Fibroblast of skin of left quadriceps (primary cell): Measurements from ENCODE around the gene SLC16A6.
A peak's percentile ranks its signal among the peaks of the same experiment; 100 is the strongest.
"Not testable (repeated sequence)": the region's sequence is repeated elsewhere in the genome, so short reads cannot be mapped to it uniquely, and the experiment has no call there.

Experiments
- DNase-seq, 2 experiments: peaks; one replicate each; pipeline ENCODE4 v3.0.0-alpha.2; 2013; ENCODE audit warnings: low read depth in 2 of 2

The SLC16A6 gene

GRCh38 chr17:68314916-68315535 lies 24.1 kb upstream of the SLC16A6 start:
- no peak for DNase-seq

- no peak for DNase-seq
These were observed 19.2 kb upstream of the SLC16A6 start for GRCh38 chr17:68310152-68310551.

- not testable (repeated sequence) for DNase-seq
These were observed 18.2 kb upstream of the SLC16A6 start for GRCh38 chr17:68309066-68309670.

- not testable (repeated sequence) for DNase-seq
These were observed 17.6 kb upstream of the SLC16A6 start for GRCh38 chr17:68308486-68308885.

GRCh38 chr17:68307443-68307842 lies 16.5 kb upstream of the SLC16A6 start:
- no peak for DNase-seq

GRCh38 chr17:68306819-68307218 lies 15.9 kb upstream of the SLC16A6 start:
- DNase-seq, result no peak

- no peak for DNase-seq
These were observed 14.2 kb upstream of the SLC16A6 start for GRCh38 chr17:68305142-68305541.

- DNase-seq, result no peak
These were observed 13.8 kb upstream of the SLC16A6 start for GRCh38 chr17:68304706-68305105.

- no peak for DNase-seq
These were observed 11.7 kb upstream of the SLC16A6 start for GRCh38 chr17:68302666-68303065.

GRCh38 chr17:68302066-68302564 lies 11.2 kb upstream of the SLC16A6 start:
- DNase-seq, result no peak

- DNase-seq, result no peak
These were observed 10.6 kb upstream of the SLC16A6 start for GRCh38 chr17:68301438-68301959.

- DNase-seq, result no peak
These were observed 8.9 kb upstream of the SLC16A6 start for GRCh38 chr17:68299817-68300216.

- DNase-seq, result no peak
These were observed 7.7 kb upstream of the SLC16A6 start for GRCh38 chr17:68298601-68299000.

GRCh38 chr17:68297195-68297594 lies 6.3 kb upstream of the SLC16A6 start:
- DNase-seq, result no peak

GRCh38 chr17:68296217-68297191 lies 5.6 kb upstream of the SLC16A6 start:
- DNase-seq, result no peak

GRCh38 chr17:68295086-68295485 lies 4.2 kb upstream of the SLC16A6 start:
- DNase-seq, result no peak

- DNase-seq, result no peak
These were observed 3.7 kb upstream of the SLC16A6 start for GRCh38 chr17:68294617-68295016.

GRCh38 chr17:68294196-68294555 lies 3.2 kb upstream of the SLC16A6 start:
- DNase-seq, result no peak

- no peak for DNase-seq
These were observed 2.7 kb upstream of the SLC16A6 start for GRCh38 chr17:68293490-68294195.

- no peak for DNase-seq
These were observed 1.7 kb upstream of the SLC16A6 start for GRCh38 chr17:68292689-68293040.

- DNase-seq, result peak; percentile 6 to 14
These were observed 1.1 kb upstream of the SLC16A6 start for GRCh38 chr17:68291836-68292688.
